ENCODE results near the gene LYL1. TPM values are rescaled to one million over a fixed set of nuclear protein-coding genes. Genes with fewer than 3 reads are reported as not detected.

LYL1 gene
- total and polyA plus RNA-seq, 2 of the 4 experiments (the other 2 are of a cell fraction): 0.36 to 0.39 TPM

DNA sequence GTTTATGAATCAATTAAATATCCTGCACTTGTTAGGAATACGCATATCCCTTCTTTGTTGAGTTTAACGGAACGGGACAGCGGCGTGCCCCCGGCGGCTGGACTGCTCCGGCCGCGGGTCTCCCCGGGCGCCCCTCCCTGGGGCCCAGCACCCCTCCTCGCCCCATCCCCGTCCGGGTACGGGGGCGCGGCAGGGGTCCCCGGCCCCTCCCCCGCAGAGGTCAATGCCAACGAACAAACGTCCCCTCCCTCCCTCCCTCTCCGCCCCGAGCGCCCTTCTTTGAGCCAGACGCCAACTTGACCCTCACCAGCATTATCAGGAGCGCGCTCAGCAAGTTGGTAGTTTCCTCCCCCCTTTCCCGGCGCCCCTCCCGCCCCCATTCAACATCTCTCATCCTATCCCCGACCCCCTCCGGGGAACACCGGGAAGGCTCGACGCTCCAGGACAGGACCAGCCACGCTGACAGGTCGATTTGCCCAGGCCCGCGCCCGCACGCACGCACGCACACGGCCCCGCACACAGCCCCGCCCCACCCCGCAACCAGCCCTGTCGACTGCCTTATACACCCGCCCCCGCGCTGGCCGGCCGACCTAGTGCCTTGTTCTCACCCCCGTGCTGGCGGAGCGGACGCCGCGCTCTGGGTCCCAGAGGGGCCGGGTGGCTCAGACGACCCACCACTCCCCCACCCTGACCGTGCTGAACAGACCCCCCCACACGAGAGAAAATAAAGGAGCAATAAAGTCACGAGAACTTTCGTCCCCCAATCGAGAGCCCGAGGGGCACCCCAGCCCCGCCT lies 5.0 kb downstream of the LYL1 start:
- Histone ChIP-seq H3K9ac (ENCODE audit: low read depth, low read length) (no peak overlapping the region), H2BK5ac (ENCODE audit: low read depth, low read length, poor library complexity, severe bottlenecking) (no peak overlapping the region), H2AK9ac (replicated peaks; ENCODE audit: low read depth, low read length, poor library complexity) (no peak overlapping the region), H3K23ac (ENCODE audit: low read depth, low read length) (no peak overlapping the region), H3K4me3 (ENCODE audit: insufficient read depth, low read depth, low read length) (no peak overlapping the region), H3K79me1 (ENCODE audit: low read depth in 1 of 2, low read length in 2 of 2) (peaks cover 0 to 17% of the 10 kb centered on the region in 2 experiments; a peak in 1 of 4 replicates), H3K14ac (replicated peaks; ENCODE audit: low read depth, low read length) (no peak overlapping the region), H2BK15ac (ENCODE audit: low read depth, low read length) (no peak overlapping the region), H3K4ac (ENCODE audit: low read depth, low read length) (no peak overlapping the region), H3K27me3 (ENCODE audit: control insufficient read depth, insufficient read depth, low read length) (no peaks in the 10 kb centered on the region), H4K91ac (ENCODE audit: insufficient read depth, low read depth, low read length) (no peak overlapping the region), H2BK20ac (ENCODE audit: low read depth, low read length) (no peak overlapping the region), H4K5ac (ENCODE audit: low read depth, low read length) (no peak overlapping the region), H3K18ac (ENCODE audit: low read depth, low read length) (no peak overlapping the region), H4K8ac (ENCODE audit: low read depth in 2 of 2, low read length in 2 of 2) (no peak overlapping the region), H3K9me1 (ENCODE audit: insufficient read depth, low read length) (0 out of 2 replicates have a peak, but pooled peaks cover 4% of the 10 kb centered on the region), H3K9me3 (ENCODE audit: control insufficient read depth, insufficient read depth, low read length) (no peaks in the 10 kb centered on the region), H2BK120ac (ENCODE audit: low read depth, low read length) (no peak overlapping the region), H4K20me1 (ENCODE audit: insufficient read depth, low read length) (peaks cover 14% of the 10 kb centered on the region), H2AFZ (replicated peaks; ENCODE audit: low read length, poor library complexity) (no peak overlapping the region), H3K27ac (ENCODE audit: insufficient read depth, low read length) (no peak overlapping the region), H3K4me2 (ENCODE audit: low read depth, low read length) (no peak overlapping the region), H3K4me1 (ENCODE audit: control insufficient read depth, insufficient read depth, low read length) (peaks cover 7% of the 10 kb centered on the region), H2AK5ac (ENCODE audit: low read depth, low read length) (no peak overlapping the region), H3K36me3 (ENCODE audit: control insufficient read depth, insufficient read depth, low read length) (peaks cover 6% of the 10 kb centered on the region; the same call in 1 of the 2 replicates), H3K56ac (ENCODE audit: extremely low read depth, insufficient read depth, low read length) (no peak overlapping the region)
- intact Hi-C loops (cut with micrococcal nuclease) (no loop called here), in situ Hi-C loops (cut with MboI; ENCODE audit: low sequenced_read_pairs) (no loop called here), dilution Hi-C loops (cut with HindIII; ENCODE audit: low sequenced_read_pairs, unreplicated experiment) (no loop called here)
- WGBS, 2 experiments (ENCODE audit: extremely low coverage in 2 of 2, insufficient read length in 1 of 2): 50% methylated on average over 19 of the region's 69 CpGs; no CpG with 5 or more reads in 1 of the 2 experiments
- DNase-seq: no peak
- ChIA-PET CTCF (no interaction called here), POLR2A (ENCODE audit: unreplicated experiment) (no interaction called here)
- TF ChIP-seq MAFK (IDR thresholded peaks at IDR 0.05; ENCODE audit: low read depth, low read length) (no peak), CEBPB (IDR thresholded peaks at IDR 0.05; ENCODE audit: low read depth, low read length) (no peak), MAZ (IDR thresholded peaks at IDR 0.05; ENCODE audit: borderline replicate concordance, low read depth, low read length) (no peak), POLR2A (IDR thresholded peaks at IDR 0.05; ENCODE audit: low read depth, low read length) (no peak), RFX5 (IDR thresholded peaks at IDR 0.05; ENCODE audit: low read depth, low read length) (no peak), CHD1 (IDR thresholded peaks at IDR 0.05; ENCODE audit: low read depth, low read length) (no peak)
- TF ChIP-seq, protein P1, sequence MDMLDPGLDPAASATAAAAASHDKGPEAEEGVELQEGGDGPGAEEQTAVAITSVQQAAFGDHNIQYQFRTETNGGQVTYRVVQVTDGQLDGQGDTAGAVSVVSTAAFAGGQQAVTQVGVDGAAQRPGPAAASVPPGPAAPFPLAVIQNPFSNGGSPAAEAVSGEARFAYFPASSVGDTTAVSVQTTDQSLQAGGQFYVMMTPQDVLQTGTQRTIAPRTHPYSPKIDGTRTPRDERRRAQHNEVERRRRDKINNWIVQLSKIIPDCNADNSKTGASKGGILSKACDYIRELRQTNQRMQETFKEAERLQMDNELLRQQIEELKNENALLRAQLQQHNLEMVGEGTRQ (IDR thresholded peaks at IDR 0.05; ENCODE audit: low read depth, low read length): no peak
- TF ChIP-seq, protein P2, sequence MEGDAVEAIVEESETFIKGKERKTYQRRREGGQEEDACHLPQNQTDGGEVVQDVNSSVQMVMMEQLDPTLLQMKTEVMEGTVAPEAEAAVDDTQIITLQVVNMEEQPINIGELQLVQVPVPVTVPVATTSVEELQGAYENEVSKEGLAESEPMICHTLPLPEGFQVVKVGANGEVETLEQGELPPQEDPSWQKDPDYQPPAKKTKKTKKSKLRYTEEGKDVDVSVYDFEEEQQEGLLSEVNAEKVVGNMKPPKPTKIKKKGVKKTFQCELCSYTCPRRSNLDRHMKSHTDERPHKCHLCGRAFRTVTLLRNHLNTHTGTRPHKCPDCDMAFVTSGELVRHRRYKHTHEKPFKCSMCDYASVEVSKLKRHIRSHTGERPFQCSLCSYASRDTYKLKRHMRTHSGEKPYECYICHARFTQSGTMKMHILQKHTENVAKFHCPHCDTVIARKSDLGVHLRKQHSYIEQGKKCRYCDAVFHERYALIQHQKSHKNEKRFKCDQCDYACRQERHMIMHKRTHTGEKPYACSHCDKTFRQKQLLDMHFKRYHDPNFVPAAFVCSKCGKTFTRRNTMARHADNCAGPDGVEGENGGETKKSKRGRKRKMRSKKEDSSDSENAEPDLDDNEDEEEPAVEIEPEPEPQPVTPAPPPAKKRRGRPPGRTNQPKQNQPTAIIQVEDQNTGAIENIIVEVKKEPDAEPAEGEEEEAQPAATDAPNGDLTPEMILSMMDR (conservative IDR thresholded peaks at IDR 0.05; ENCODE audit: low read depth, low read length): no peak
- ATAC-seq (ENCODE audit: low read depth): no peak
- BruUV-seq (replicated peaks): no TSS peak
